ENCODE measurements around the gene PAM.

PAM gene

DNA sequence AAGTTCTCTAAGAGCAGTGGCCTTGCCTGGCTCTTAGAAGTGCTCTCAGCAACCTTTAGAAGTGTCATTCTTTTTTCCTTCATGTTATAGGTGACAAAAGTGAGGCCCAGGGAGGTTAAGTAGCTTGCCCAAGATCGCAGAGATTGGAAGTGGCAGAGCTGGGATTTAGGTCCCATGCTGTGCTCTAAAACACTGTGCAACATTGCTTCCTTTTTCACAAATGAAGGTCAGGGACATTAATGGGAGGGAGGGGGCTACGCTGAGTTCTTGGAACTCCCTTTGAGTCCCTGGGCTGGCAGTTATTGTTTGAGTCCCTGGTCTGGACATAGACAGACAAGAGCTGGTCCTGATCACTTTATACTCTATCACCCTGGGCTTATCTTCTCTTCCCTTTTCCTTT lies 45.3 kb downstream of the PAM start:
- no peak overlapping the region for H3K9ac ChIP-seq (ENCODE audit: insufficient read length)
- no peak for DNase-seq (ENCODE audit: low read depth, low spot score)
- no peaks in the 10 kb centered on the region for H3K36me3 ChIP-seq (ENCODE audit: insufficient read depth, low read length)
- H3K27ac ChIP-seq = no peak overlapping the region
- no peak for TF ChIP-seq POLR2AphosphoS5 (IDR thresholded peaks at IDR 0.05; ENCODE audit: borderline replicate concordance, low read depth, low read length)
- no peak for TF ChIP-seq EZH2 (IDR thresholded peaks at IDR 0.05)
- no peak for TF ChIP-seq FOXP2 (optimal IDR thresholded peaks at IDR 0.05; ENCODE audit: control extremely low read depth, extremely low read length, insufficient read depth)
- no peak overlapping the region for H3K4me3 ChIP-seq
- H3K9me3 ChIP-seq (ENCODE audit: low read depth, low read length) = no peaks in the 10 kb centered on the region

DNA sequence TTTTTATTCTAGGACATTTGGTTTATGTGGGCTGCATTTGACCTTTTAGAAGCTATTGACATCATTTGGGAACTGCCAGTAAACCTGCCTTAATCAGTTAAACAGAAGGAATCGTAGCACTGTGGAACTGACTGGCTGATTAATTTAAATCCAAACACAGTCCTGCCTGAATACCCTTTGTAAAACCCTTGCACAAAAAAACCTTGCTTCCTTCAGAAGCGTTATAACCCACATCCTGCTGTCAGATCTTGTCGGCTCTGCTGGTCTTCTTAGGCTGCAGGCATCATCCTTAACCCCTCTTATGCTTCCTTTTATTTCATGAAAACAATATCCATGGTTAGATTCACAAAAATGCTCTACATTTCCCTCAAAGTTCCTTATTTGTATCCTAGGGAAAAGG lies 46.3 kb downstream of the PAM start:
- no peaks in the 10 kb centered on the region for H3K9me3 ChIP-seq (ENCODE audit: low read depth, low read length)
- TF ChIP-seq EZH2 (IDR thresholded peaks at IDR 0.05) (no peak), FOXP2 (optimal IDR thresholded peaks at IDR 0.05; ENCODE audit: control extremely low read depth, extremely low read length, insufficient read depth) (no peak), POLR2AphosphoS5 (IDR thresholded peaks at IDR 0.05; ENCODE audit: borderline replicate concordance, low read depth, low read length) (no peak)
- no peak overlapping the region for H3K9ac ChIP-seq (ENCODE audit: insufficient read length)
- no peak overlapping the region for H3K27ac ChIP-seq
- H3K36me3 ChIP-seq (ENCODE audit: insufficient read depth, low read length) = no peaks in the 10 kb centered on the region
- DNase-seq (ENCODE audit: low read depth, low spot score) = no peak
- no peak overlapping the region for H3K4me3 ChIP-seq

DNA sequence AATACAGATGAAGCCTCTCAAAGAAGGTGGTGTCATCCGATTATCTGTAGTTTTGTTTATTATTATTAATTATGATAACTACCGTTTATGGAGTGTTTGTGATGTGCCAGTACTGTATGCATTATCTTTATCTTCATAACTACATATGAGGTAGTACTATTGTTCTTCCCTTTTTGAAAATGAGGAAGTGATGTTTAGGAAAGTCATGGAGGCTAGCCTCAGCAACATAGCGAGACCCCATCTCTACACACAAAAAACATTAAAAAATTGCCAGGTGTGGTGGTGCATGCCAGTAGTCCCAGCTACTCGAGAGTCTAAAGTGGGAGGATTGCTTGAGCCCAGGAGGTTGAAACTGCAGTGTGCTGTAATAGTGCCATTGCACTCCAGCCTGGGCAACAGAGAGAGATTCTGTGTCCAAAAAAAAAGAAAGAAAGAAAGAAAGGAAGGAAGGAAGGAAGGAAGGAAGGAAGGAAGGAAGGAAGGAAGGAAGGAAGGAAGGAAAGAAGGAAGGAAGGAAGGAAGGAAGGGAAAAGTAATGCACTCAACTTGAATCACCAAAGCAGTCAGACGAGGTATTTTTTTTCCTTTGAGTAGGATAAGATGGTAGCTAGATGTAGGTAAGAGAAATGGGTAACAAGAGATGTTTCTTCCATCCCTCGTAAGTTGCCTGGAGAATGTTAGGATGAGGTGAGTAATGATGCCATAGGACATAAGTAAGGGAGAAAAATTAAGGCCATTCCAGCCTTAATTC lies 47.8 kb downstream of the PAM start:
- no peaks in the 10 kb centered on the region for H3K36me3 ChIP-seq (ENCODE audit: insufficient read depth, low read length)
- H3K9ac ChIP-seq (ENCODE audit: insufficient read length) = no peak overlapping the region
- no peaks in the 10 kb centered on the region for H3K9me3 ChIP-seq (ENCODE audit: low read depth, low read length)
- DNase-seq (ENCODE audit: low read depth, low spot score) = no peak
- H3K27ac ChIP-seq = no peak overlapping the region
- TF ChIP-seq FOXP2 (optimal IDR thresholded peaks at IDR 0.05; ENCODE audit: control extremely low read depth, extremely low read length, insufficient read depth) (no peak), POLR2AphosphoS5 (IDR thresholded peaks at IDR 0.05; ENCODE audit: borderline replicate concordance, low read depth, low read length) (no peak)
- H3K4me3 ChIP-seq = no peak overlapping the region

DNA sequence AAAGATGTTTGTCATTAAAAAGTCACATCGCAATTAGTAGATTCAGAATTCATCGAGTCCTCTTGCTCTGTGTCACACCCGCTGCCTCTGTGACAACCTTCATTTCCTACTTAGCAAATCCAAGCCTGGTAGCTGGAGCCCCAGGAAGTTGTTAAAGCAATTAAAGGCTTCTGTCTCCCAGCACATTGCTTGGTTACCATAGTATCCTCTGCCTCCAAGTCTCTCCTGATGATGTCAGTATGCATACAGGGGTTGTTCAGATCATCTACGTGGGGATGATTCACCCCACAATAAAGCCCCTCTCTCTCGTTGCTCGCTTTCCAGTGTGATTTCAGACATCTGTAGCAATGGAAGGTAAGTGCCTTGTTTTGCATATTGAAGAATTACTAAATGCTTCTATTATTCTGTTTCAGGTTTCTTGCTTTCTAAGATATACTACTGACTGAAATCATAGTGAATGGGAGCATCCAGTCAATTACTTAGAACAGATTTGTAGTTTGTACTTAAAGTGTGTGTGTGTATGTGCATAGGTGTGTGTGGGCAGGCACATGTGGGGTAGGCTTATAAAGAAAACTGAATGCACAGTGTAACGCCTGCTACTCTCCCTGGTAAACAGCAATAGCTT lies 52.9 kb downstream of the PAM start:
- TF ChIP-seq EZH2 (IDR thresholded peaks at IDR 0.05) = no peak
- TF ChIP-seq POLR2AphosphoS5 (IDR thresholded peaks at IDR 0.05; ENCODE audit: borderline replicate concordance, low read depth, low read length) = no peak
- H3K4me3 ChIP-seq = no peak overlapping the region
- H3K9me3 ChIP-seq (ENCODE audit: low read depth, low read length) = no peaks in the 10 kb centered on the region
- no peak overlapping the region for H3K27ac ChIP-seq
- no peak overlapping the region for H3K9ac ChIP-seq (ENCODE audit: insufficient read length)
- DNase-seq (ENCODE audit: low read depth, low spot score) = no peak
- H3K36me3 ChIP-seq (ENCODE audit: insufficient read depth, low read length) = no peaks in the 10 kb centered on the region

DNA sequence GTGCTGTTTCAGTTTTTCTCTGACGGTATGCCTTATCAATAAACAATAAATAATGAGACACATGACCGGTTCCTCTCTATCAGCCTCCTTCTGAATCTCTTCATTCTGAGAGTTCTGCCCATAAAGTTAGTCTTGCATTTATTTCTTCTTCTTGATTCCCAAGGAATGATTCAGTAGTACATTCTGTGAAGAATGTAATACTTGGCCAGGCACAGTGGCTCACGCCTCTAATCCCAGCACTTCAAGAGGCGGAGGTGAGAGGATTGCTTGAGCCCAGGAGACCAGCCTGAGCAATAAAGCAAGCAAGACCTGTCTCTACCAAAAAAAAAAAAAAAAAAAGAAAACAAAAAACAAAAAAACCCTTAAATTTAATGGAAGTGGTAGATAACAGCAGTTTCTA lies 53.9 kb downstream of the PAM start:
- Histone ChIP-seq H3K4me3 (no peak overlapping the region), H3K9me3 (ENCODE audit: low read depth, low read length) (no peaks in the 10 kb centered on the region), H3K27ac (no peak overlapping the region), H3K36me3 (ENCODE audit: insufficient read depth, low read length) (no peaks in the 10 kb centered on the region), H3K9ac (ENCODE audit: insufficient read length) (no peak overlapping the region)
- DNase-seq (ENCODE audit: low read depth, low spot score) = no peak
- TF ChIP-seq FOXP2 (optimal IDR thresholded peaks at IDR 0.05; ENCODE audit: control extremely low read depth, extremely low read length, insufficient read depth) (no peak), EZH2 (IDR thresholded peaks at IDR 0.05) (no peak), POLR2AphosphoS5 (IDR thresholded peaks at IDR 0.05; ENCODE audit: borderline replicate concordance, low read depth, low read length) (no peak)

DNA sequence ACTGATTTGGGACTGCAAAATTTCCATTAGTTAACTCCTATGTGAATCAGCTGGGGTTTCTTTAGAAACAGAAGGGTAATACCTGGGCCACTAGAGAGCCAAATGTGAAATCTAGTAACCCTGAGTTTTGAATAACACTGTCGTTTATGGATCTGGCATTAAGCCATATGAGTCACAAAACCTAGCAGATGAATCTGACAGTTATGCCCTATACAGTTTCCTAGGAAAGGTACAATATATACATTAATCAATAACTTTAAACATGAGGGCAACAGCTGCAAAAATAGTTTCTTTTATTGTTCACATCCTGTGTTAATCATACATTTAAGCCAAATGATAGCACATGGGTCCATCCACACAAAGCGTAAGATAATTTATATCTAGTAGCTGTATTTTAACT lies 56.9 kb downstream of the PAM start:
- H3K4me3 ChIP-seq = no peak overlapping the region
- H3K9me3 ChIP-seq (ENCODE audit: low read depth, low read length) = no peaks in the 10 kb centered on the region
- no peaks in the 10 kb centered on the region for H3K36me3 ChIP-seq (ENCODE audit: insufficient read depth, low read length)
- DNase-seq (ENCODE audit: low read depth, low spot score) = no peak
- TF ChIP-seq EZH2 (IDR thresholded peaks at IDR 0.05) = no peak
- TF ChIP-seq POLR2AphosphoS5 (IDR thresholded peaks at IDR 0.05; ENCODE audit: borderline replicate concordance, low read depth, low read length) = no peak
- no peak for TF ChIP-seq FOXP2 (optimal IDR thresholded peaks at IDR 0.05; ENCODE audit: control extremely low read depth, extremely low read length, insufficient read depth)
- no peak overlapping the region for H3K27ac ChIP-seq
- no peak overlapping the region for H3K9ac ChIP-seq (ENCODE audit: insufficient read length)

DNA sequence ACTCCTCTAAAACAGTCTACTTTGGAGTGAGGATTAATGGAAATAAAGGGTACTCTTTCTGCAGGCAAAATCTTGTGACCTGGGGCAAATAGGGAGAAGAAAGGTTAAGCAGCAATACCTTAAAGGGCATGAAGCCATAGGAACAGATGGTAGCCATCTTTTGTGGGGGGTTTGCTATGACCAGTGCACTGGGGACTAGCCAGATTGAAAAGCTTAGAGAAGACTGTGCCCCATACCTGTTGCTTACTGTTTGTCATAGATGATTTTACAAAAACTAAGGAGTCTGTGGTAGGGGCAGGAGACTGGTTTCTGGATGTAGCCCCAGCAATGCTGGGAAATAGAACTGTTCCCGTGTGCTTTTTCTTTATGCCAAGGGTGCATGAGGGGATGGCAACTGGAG lies 58.6 kb downstream of the PAM start:
- H3K27ac ChIP-seq = no peak overlapping the region
- DNase-seq (ENCODE audit: low read depth, low spot score) = no peak
- H3K9me3 ChIP-seq (ENCODE audit: low read depth, low read length) = no peaks in the 10 kb centered on the region
- TF ChIP-seq FOXP2 (optimal IDR thresholded peaks at IDR 0.05; ENCODE audit: control extremely low read depth, extremely low read length, insufficient read depth) (no peak), POLR2AphosphoS5 (IDR thresholded peaks at IDR 0.05; ENCODE audit: borderline replicate concordance, low read depth, low read length) (no peak), EZH2 (IDR thresholded peaks at IDR 0.05) (no peak)
- H3K36me3 ChIP-seq (ENCODE audit: insufficient read depth, low read length) = no peaks in the 10 kb centered on the region
- H3K9ac ChIP-seq (ENCODE audit: insufficient read length) = no peak overlapping the region
- no peak overlapping the region for H3K4me3 ChIP-seq

DNA sequence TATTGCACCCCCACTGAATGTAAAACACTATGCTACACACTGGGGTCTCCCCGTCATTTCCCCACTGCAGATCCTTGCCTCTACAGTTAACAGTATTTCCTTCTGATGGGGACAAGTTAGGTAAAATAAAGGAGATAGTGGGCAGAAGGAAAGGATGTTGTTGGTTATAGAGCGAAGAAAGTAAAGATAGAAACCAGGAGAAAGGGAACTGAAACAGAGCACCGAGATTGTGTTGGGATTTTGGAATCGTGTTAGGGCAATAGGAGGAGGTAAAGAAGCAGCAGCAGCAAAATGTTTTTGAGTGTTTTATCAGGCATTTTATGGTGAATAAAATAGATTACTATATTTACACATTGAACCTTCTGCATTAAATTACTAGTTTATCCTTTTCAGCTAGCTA lies 60.0 kb downstream of the PAM start:
- H3K9me3 ChIP-seq (ENCODE audit: low read depth, low read length) = no peaks in the 10 kb centered on the region
- DNase-seq (ENCODE audit: low read depth, low spot score) = no peak
- no peak for TF ChIP-seq EZH2 (IDR thresholded peaks at IDR 0.05)
- TF ChIP-seq FOXP2 (optimal IDR thresholded peaks at IDR 0.05; ENCODE audit: control extremely low read depth, extremely low read length, insufficient read depth) = no peak
- no peak for TF ChIP-seq POLR2AphosphoS5 (IDR thresholded peaks at IDR 0.05; ENCODE audit: borderline replicate concordance, low read depth, low read length)
- no peaks in the 10 kb centered on the region for H3K36me3 ChIP-seq (ENCODE audit: insufficient read depth, low read length)
- no peak overlapping the region for H3K9ac ChIP-seq (ENCODE audit: insufficient read length)
- H3K4me3 ChIP-seq = no peak overlapping the region
- no peak overlapping the region for H3K27ac ChIP-seq
